HepG2 (cell line): ENCODE measurements around the gene CPT1A. TPM values are rescaled to one million over a fixed set of nuclear protein-coding genes. Genes with fewer than 3 reads are reported as not detected.
A peak's percentile ranks its signal among the peaks of the same experiment; 100 is the strongest.

Experiments
- CCAR2 ChIP-seq: fragments of 200-400 bp; formaldehyde crosslinking; optimal IDR thresholded peaks from 2 replicates; pipeline ENCODE3; 2018; ENCODE audit warnings: low read depth, mild to moderate bottlenecking, low read length, moderate library complexity
- ESRRA ChIP-seq: sonication (generic); formaldehyde crosslinking; IDR thresholded peaks from 2 replicates; pipeline ENCODE4 v1.5.1; 2020; ENCODE audit warnings: mild to moderate bottlenecking, low read depth, missing genetic modification reagents
- GABPB1 ChIP-seq: IDR thresholded peaks from 2 replicates; pipeline ENCODE4 v1.6.1; 2016; ENCODE audit warnings: mild to moderate bottlenecking, missing genetic modification reagents, moderate library complexity, missing compliant biosample characterization
- HIVEP1 ChIP-seq: sonication (generic); formaldehyde crosslinking; IDR thresholded peaks from 2 replicates; pipeline ENCODE4 v1.4.0; 2020; ENCODE audit warnings: mild to moderate bottlenecking, missing genetic modification reagents
- HNRNPLL ChIP-seq: fragments of 200-400 bp; formaldehyde crosslinking; IDR thresholded peaks from 2 replicates; pipeline ENCODE4 v1.6.1; 2017; ENCODE audit warnings: mild to moderate bottlenecking, low read depth, low read length; ENCODE audit not compliant: poor library complexity, severe bottlenecking
- KAT8 ChIP-seq: IDR thresholded peaks from 2 replicates; pipeline ENCODE4 v1.6.1; 2016; ENCODE audit warnings: missing genetic modification reagents, missing compliant biosample characterization
- NFE2L1 ChIP-seq: sonication (generic); formaldehyde crosslinking; IDR thresholded peaks from 2 replicates; pipeline ENCODE4 v1.4.0; 2020; ENCODE audit warnings: missing genetic modification reagents, mild to moderate bottlenecking, borderline replicate concordance
- NONO ChIP-seq, 2 experiments: fragments of 450-650 bp in 1 of 2; sonication (generic) in 1 of 2; formaldehyde crosslinking in 1 of 2; IDR thresholded peaks in 1 of 2; conservative IDR thresholded peaks in 1 of 2; 2 replicates each; pipeline versions ENCODE4 v1.6.1 to v1.8.0; 2017 to 2022; ENCODE audit warnings: mild to moderate bottlenecking in 1 of 2, missing genetic modification reagents in 1 of 2, moderate library complexity in 1 of 2
- SP4 ChIP-seq: sonication (generic); formaldehyde crosslinking; IDR thresholded peaks from 2 replicates; pipeline ENCODE4 v1.8.1; 2023; ENCODE audit warnings: mild to moderate bottlenecking, missing genetic modification reagents
- SRSF4 ChIP-seq: fragments of 200-400 bp; formaldehyde crosslinking; IDR thresholded peaks from one replicate; pipeline ENCODE4 v1.6.1; 2018; ENCODE audit warnings: mild to moderate bottlenecking, low read depth, low read length, moderate library complexity; ENCODE audit not compliant: poor library complexity, severe bottlenecking
- YEATS4 ChIP-seq: sonication (generic); formaldehyde crosslinking; IDR thresholded peaks from 2 replicates; pipeline ENCODE4 v1.4.0; 2020; ENCODE audit warnings: missing genetic modification reagents, borderline replicate concordance
- ZFX ChIP-seq: sonication (generic); formaldehyde crosslinking; IDR thresholded peaks from 2 replicates; pipeline ENCODE4 v1.4.0; 2020; ENCODE audit warnings: mild to moderate bottlenecking, low read depth, missing genetic modification reagents, moderate library complexity
- ZNF142 ChIP-seq: sonication (generic); formaldehyde crosslinking; IDR thresholded peaks from 2 replicates; pipeline ENCODE4 v1.4.0; 2020; ENCODE audit warnings: missing genetic modification reagents
- ZNF24 ChIP-seq: fragments of 450-650 bp; IDR thresholded peaks from 2 replicates; pipeline ENCODE4 v1.6.1; 2017; ENCODE audit warnings: antibody characterized with exemption, mild to moderate bottlenecking
- ZNF414 ChIP-seq: sonication (generic); formaldehyde crosslinking; IDR thresholded peaks from 2 replicates; pipeline ENCODE4 v1.5.0; 2020; ENCODE audit warnings: missing genetic modification reagents
- ZNF446 ChIP-seq: sonication (generic); formaldehyde crosslinking; IDR thresholded peaks from 2 replicates; pipeline ENCODE4 v1.5.0; 2020; ENCODE audit warnings: mild to moderate bottlenecking, missing genetic modification reagents
- ZNF557 ChIP-seq: sonication (generic); formaldehyde crosslinking; IDR thresholded peaks from 2 replicates; pipeline ENCODE4 v1.4.0; 2020; ENCODE audit warnings: missing genetic modification reagents
- ZNF687 ChIP-seq: sonication (generic); formaldehyde crosslinking; IDR thresholded peaks from 2 replicates; pipeline ENCODE4 v1.5.1; 2020; ENCODE audit warnings: mild to moderate bottlenecking, missing genetic modification reagents, moderate library complexity
- polyA plus RNA-seq, 8 experiments: library from polyadenylated mRNA; depleted of rRNA in 3 of 8; stranded (reverse) in 7 of 8; unstranded in 1 of 8; fragments of >200 nt; fragmentation: Illumina TruSeq in 4 of 8; extraction: Trizol in 4 of 8; gene quantifications; 2 replicates each; pipeline versions ENCODE4 v1.2.1 to v1.2.3, GENCODE V29; 2011 to 2016; ENCODE audit warnings: low read depth in 4 of 8, missing spikeins in 1 of 8, mixed read lengths in 1 of 8; ENCODE audit not compliant: insufficient read depth in 1 of 8
- total RNA-seq, 5 experiments: library from RNA; depleted of rRNA; stranded (reverse); fragments of >200 nt; fragmentation: Illumina TruSeq; extraction: Trizol; gene quantifications; 2 replicates each; pipeline ENCODE4 v1.2.3, GENCODE V29; 2016; ENCODE audit warnings: low read depth in 1 of 5
- TF ChIP-seq, protein P1 (sequence below): IDR thresholded peaks from 2 replicates; pipeline ENCODE4 v1.6.1; 2012; ENCODE audit warnings: inconsistent platforms

Gene CPT1A
- total and polyA plus RNA-seq, 2 of the 13 experiments (the other 11 are each of a cell fraction or from before 2014, with no cell fraction given), result 7.0 to 7.1 TPM

- TF ChIP-seq ZNF142 (CRISPR knock-in tag) (no peak), NONO (IDR thresholded peaks at IDR 0.05) (no peak), NONO (CRISPR knock-in tag; conservative IDR thresholded peaks at IDR 0.05) (peak; percentile 26; the same call in 1 of the 2 replicates), HNRNPLL (peak; percentile 21), YEATS4 (CRISPR knock-in tag) (no peak), CCAR2 (no peak), HIVEP1 (CRISPR knock-in tag) (no peak), ZFX (0 out of 2 replicates have a peak, but pooled peaks have one; percentile 36), ZNF414 (CRISPR knock-in tag) (no peak), SP4 (peak; percentile 55; the same call in 1 of the 2 replicates), KAT8 (CRISPR knock-in tag) (no peak), ZNF557 (CRISPR knock-in tag) (no peak), ESRRA (no peak), ZNF687 (CRISPR knock-in tag) (peak; percentile 55), ZNF24 (no peak), SRSF4 (no peak), NFE2L1 (no peak), GABPB1 (peak; percentile 45; the same call in 1 of the 2 replicates), ZNF446 (CRISPR knock-in tag) (no peak)
- TF ChIP-seq, protein P1, sequence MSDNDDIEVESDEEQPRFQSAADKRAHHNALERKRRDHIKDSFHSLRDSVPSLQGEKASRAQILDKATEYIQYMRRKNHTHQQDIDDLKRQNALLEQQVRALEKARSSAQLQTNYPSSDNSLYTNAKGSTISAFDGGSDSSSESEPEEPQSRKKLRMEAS, result peak; percentile 46; the same call in 1 of the 2 replicates
These were observed 90.3 kb downstream of the CPT1A start, which contains the start of gene TESMIN (continued) for GRCh38 chr11:68751331-68751856.
